Measurements from ENCODE around the gene MCEMP1.

MCEMP1 gene

GRCh38 chr19:7672522-7672921 lies 4.4 kb upstream of the MCEMP1 start:
- no peak for DNase-seq

DNA sequence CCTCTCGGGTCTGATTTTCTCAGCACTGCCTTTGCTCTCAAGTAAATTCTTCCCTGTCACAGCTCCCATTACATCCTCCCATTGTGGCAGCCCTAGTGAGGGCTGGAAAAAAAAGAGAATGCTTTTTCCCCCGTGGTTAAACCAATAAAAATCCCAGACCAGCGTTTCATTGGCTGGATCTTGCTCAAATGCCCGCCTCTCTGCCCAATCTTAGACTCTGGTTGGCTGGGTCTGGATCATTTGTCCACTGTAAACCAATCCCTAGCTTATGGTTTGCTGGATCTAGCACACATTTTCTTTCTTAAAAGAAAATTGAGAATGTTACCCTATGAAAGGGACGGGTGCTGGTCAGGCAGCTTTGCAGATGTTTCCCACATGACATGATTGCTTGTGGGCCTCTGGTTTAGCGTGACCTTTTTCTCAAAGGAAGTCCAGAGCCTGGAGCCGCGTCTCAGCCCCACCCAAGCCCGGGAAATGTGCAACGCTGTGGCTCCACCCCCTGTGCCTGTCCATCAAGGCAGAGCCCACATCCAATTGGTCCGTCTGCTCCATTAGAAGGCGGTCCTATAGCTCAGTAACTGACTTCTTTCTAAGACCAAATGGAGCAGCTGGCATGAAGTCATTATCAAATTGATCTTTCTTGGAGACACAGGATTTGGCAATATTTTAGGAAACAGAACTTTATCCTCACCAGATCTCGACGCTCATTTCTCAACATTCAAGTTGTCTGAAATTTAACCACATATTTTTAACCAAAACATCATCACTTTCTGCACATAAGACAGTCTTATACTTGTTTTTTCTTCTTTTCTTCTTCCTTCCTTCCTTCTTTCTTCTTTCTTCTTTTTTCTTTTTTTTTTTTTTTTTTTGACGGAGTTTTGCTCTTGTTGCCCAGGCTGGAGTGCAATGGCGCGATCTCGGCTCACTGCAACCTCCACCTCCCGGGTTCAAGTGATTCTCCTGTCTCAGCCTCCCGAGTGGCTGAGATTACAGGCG lies 2.6 kb upstream of the MCEMP1 start:
- peak; percentile 22 for DNase-seq

GRCh38 chr19:7676376-7676775 lies 514 bp upstream of the MCEMP1 start:
- DNase-seq, result no peak

DNA sequence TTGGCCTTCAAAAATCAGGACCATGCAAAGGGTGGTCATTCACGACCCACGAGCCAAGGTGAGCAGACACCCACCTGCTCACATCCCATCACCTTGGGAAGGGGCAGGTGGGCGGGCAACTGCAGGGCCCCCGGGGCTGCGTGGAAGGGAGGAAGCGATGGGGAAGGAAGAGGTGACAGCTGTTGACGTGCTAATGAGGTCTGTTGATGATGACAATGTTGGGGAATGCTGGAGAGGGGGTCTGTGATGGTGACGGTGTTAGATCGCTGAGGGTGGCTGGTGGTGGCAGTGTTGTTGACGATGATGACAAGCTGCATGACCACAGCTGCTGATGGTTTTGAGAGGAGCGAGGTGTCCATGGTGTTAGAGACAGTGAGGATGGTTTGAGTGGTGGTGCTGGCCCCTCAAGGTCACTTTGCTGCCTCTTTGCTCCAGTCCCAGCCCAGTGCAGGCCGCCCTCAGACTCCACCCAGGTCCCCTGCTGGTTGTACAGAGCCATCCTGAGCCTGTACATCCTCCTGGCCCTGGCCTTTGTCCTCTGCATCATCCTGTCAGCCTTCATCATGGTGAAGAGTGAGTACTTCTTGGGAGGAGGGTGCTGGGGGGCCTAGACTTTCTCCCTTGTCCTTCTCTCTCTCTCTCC lies 900 bp downstream of the MCEMP1 start:
- DNase-seq, result no peak

DNA sequence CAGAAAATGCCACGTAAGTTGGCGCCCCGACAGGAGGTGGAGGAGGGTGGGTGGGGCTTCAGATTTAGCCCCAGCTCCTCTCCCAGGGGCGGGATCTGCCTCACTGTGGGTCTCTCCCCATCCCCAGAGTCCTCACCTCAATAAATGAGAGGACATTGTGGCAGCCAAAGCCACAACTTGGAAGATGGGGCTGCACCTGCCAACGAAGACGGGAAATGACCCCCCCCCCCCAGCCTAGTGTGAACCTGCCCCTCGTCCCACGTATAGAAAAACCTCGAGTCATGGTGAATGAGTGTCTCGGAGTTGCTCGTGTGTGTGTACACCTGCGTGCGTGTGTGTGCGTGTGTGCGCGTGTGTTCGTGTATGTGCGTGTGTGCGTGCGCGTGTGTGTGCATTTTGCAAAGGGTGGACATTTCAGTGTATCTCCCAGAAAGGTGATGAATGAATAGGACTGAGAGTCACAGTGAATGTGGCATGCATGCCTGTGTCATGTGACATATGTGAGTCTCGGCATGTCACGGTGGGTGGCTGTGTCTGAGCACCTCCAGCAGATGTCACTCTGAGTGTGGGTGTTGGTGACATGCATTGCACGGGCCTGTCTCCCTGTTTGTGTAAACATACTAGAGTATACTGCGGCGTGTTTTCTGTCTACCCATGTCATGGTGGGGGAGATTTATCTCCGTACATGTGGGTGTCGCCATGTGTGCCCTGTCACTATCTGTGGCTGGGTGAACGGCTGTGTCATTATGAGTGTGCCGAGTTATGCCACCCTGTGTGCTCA lies 2.3 kb downstream of the MCEMP1 start:
- DNase-seq, result peak; percentile 9

GRCh38 chr19:7679771-7680605 lies 3.1 kb downstream of the MCEMP1 start:
- no peak for DNase-seq

GRCh38 chr19:7680606-7681339 lies 3.9 kb downstream of the MCEMP1 start, which contains the start of gene TRAPPC5:
Gene TRAPPC5 (plus strand): TSS chr19:7680833. CDS start chr19:7682254, 1,421 bp downstream.
- DNase-seq, result peak; percentile 41

DNA sequence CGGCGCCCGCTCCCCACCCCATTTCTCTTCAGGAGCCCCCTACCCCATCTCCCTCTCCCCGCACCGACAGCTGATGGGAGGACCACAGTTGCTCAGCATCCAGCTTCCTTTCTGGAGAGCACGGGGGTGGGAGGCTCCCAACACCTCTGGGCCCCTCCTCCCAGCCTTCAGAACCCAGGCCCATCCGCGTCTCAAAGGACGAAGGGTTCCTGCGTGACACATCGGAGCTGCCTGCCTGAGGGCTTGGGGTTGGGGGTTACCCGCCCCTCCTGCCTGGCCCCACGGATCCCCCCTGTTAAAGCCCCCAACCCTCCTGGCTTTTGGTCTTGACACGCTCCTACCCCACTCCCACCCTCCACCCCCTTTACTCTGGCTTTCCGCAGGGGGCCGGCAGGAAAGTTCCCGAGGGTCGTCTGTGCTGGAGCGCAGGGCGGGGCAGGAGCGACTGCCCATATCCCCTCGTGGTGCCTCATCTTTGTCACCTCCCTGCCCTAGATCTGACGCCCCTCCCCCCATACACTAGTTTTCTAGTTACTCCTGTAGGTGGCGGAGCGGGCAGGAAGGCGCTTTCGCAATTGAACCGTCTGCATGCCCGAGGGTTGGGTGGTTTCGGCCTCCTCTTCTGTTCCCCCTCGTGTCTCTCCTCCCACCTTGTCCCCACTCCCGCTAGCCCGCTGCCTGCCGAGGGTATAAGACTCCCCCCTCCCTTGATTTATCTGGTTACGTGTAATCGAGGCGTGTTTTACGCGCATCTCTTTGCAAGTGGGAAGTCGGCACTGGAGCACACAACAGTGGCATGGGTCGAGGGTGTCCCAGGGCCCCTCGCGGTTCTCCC lies 4.7 kb downstream of the MCEMP1 start:
- DNase-seq, result peak; percentile 9

DNA sequence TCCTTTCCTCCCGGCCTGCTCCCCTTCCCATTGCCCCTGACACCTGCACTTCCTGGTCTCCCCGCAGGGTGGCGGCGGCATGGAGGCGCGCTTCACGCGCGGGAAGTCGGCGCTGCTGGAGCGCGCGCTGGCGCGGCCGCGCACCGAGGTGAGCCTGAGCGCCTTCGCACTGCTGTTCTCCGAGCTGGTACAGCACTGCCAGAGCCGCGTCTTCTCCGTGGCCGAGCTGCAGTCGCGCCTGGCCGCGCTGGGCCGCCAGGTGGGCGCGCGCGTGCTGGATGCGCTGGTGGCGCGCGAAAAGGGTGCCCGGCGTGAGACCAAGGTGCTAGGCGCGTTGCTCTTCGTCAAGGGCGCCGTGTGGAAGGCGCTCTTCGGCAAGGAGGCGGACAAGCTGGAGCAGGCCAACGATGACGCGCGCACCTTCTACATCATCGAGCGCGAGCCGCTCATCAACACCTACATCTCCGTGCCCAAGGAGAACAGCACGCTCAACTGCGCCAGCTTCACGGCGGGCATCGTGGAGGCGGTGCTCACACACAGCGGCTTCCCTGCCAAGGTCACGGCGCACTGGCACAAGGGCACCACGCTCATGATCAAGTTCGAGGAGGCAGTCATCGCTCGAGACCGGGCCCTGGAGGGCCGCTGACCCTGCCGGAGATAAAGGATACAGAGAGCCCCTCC lies 5.4 kb downstream of the MCEMP1 start:
- no peak for DNase-seq

GRCh38 chr19:7685546-7686445 lies 8.9 kb downstream of the MCEMP1 start:
- DNase-seq, result no peak

- no peak for DNase-seq
Observed at GRCh38 chr19:7687177-7687576, 10.3 kb downstream of the MCEMP1 start.

GRCh38 chr19:7689165-7689564 lies 12.3 kb downstream of the MCEMP1 start:
- DNase-seq, result no peak

- DNase-seq, result no peak
Observed at GRCh38 chr19:7690779-7691258, 13.9 kb downstream of the MCEMP1 start.

GRCh38 chr19:7691497-7691896 lies 14.6 kb downstream of the MCEMP1 start:
- no peak for DNase-seq

GRCh38 chr19:7692417-7693088 lies 15.7 kb downstream of the MCEMP1 start:
- DNase-seq, result no peak

DNA sequence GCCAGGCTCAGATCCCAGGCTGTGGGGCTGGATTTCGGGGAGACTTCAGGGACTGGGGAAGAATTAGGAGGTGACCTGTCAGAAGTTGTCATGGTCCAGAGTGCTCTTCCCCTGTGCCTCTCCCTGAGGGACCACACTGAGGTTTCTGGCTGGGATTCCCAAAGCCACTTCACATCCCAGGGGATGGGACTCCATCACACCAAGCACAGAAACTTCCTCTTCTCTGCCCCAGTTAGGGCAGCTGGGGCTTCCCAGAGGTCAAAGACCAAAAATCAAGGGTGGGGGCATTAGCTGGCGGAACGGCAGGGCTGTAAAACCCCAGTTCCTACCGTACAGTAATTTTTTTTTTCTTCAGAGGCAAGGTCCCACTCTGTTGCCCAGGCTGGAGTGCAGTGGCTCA lies 17.6 kb downstream of the MCEMP1 start:
- no peak for DNase-seq

DNA sequence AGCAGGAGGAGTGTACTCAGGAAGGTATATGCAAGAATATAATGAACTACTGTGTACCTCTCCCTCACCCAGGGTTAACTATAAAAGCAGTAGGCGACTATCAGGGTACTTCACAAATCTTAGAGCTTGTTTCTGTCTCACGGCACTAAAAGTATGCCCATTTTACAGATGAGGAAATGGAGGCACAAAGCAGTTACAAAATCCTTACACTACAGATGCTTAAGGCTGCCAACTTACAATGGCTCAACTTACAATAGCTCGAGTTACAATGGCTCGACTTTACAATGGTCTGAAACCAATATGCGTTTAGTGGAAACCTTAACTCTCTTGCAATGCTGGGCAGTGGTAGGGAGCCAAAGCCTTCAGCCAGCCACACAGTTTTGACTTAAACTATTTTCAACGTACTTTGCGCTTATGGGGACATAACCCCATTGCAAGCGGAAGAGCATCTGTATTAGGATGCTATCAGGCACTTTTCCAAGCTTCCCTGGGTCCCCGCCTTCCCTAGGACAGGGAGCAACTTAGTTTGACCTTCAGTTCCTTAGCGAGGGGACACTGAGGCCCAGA lies 20.9 kb downstream of the MCEMP1 start:
- no peak for DNase-seq

- DNase-seq, result no peak
Observed at GRCh38 chr19:7698583-7698982, 21.7 kb downstream of the MCEMP1 start.

All from NCI-H1694 treated with DMSO at 0.1 percent for 48 hours (cell line).